ACC112 (cell line): ENCODE results near the gene DLGAP4.
"Not testable (repeated sequence)": the region's sequence is repeated elsewhere in the genome, so short reads cannot be mapped to it uniquely, and the experiment has no call there.

Experiments
- H2AFZ ChIP-seq: fragments of 200-600 bp; sonication (generic); one replicate; pipeline ENCODE4 v1.6.0; 2017; ENCODE audit warnings: antibody characterized with exemption, low read length; ENCODE audit not compliant: unreplicated experiment
- H3K27ac ChIP-seq: fragments of 200-600 bp; sonication (generic); 2 replicates; pipeline ENCODE4 v1.5.1; 2014; ENCODE audit warnings: low read depth, mild to moderate bottlenecking, antibody characterized with exemption, low read length, moderate library complexity
- H3K27me3 ChIP-seq: fragments of 200-600 bp; sonication (generic); 2 replicates; pipeline ENCODE4 v1.6.1; 2014; ENCODE audit warnings: mild to moderate bottlenecking, antibody characterized with exemption, low read length, moderate library complexity, mixed read lengths; ENCODE audit not compliant: insufficient read depth
- H3K36me3 ChIP-seq: fragments of 200-600 bp; sonication (generic); 2 replicates; pipeline ENCODE4 v1.6.1; 2016; ENCODE audit warnings: mild to moderate bottlenecking, antibody characterized with exemption, low read length, moderate library complexity, mixed read lengths; ENCODE audit not compliant: insufficient read depth
- H3K4me1 ChIP-seq: fragments of 200-600 bp; sonication (generic); one replicate; pipeline ENCODE4 v1.6.1; 2016; ENCODE audit warnings: low read length, mixed read lengths; ENCODE audit not compliant: insufficient read depth, unreplicated experiment, control insufficient read depth
- H3K4me3 ChIP-seq: fragments of 200-600 bp; sonication (generic); 2 replicates; pipeline ENCODE4 v1.5.1; 2014; ENCODE audit warnings: mild to moderate bottlenecking, low read depth, low read length
- H3K79me2 ChIP-seq: fragments of 200-600 bp; sonication (generic); one replicate; pipeline ENCODE4 v1.6.0; 2016; ENCODE audit warnings: low read length; ENCODE audit not compliant: control insufficient read depth, unreplicated experiment, insufficient read depth

The DLGAP4 gene

GRCh38 chr20:36471885-36472636 is 165.9 kb downstream of the DLGAP4 start:
- H3K4me3 ChIP-seq: peak overlapping the region; percentile 70
- peak overlapping the region; percentile 76 for H3K27ac ChIP-seq
- H3K4me1 ChIP-seq: peaks cover 59% of the 10 kb centered on the region
- H3K27me3 ChIP-seq: no peaks in the 10 kb centered on the region
- no peak overlapping the region for H2AFZ ChIP-seq
- no peaks in the 10 kb centered on the region for H3K36me3 ChIP-seq
- peaks cover 87% of the 10 kb centered on the region for H3K79me2 ChIP-seq

- Histone ChIP-seq H3K4me1 (peaks cover 53% of the 10 kb centered on the region), H3K4me3 (peak overlapping the region; percentile 70), H2AFZ (no peak overlapping the region), H3K36me3 (no peaks in the 10 kb centered on the region), H3K27me3 (no peaks in the 10 kb centered on the region), H3K79me2 (peaks cover 87% of the 10 kb centered on the region), H3K27ac (peak overlapping the region; percentile 76)
Measured at GRCh38 chr20:36472637-36473090, 166.5 kb downstream of the DLGAP4 start.

- peaks cover 49% of the 10 kb centered on the region for H3K4me1 ChIP-seq
- peak overlapping the region; percentile 76 for H3K27ac ChIP-seq
- H3K36me3 ChIP-seq: no peaks in the 10 kb centered on the region
- peaks cover 87% of the 10 kb centered on the region for H3K79me2 ChIP-seq
- H2AFZ ChIP-seq: no peak overlapping the region
- H3K4me3 ChIP-seq: peak overlapping the region; percentile 70; the same call in 1 of the 2 replicates
- no peaks in the 10 kb centered on the region for H3K27me3 ChIP-seq
Measured at GRCh38 chr20:36473164-36473563, 167.0 kb downstream of the DLGAP4 start.

GRCh38 chr20:36474563-36474962 is 168.4 kb downstream of the DLGAP4 start:
- Histone ChIP-seq H3K4me1 (peaks cover 47% of the 10 kb centered on the region), H2AFZ (no peak overlapping the region), H3K27me3 (no peaks in the 10 kb centered on the region), H3K79me2 (peaks cover 88% of the 10 kb centered on the region), H3K36me3 (no peaks in the 10 kb centered on the region; the same call in 1 of the 2 replicates), H3K4me3 (no peak overlapping the region), H3K27ac (peak overlapping the region; percentile 62)

GRCh38 chr20:36475054-36475453 is 168.9 kb downstream of the DLGAP4 start:
- H3K27me3 ChIP-seq, H2AFZ ChIP-seq, H3K4me3 ChIP-seq, H3K36me3 ChIP-seq: not testable (repeated sequence)
- peaks cover 47% of the 10 kb centered on the region for H3K4me1 ChIP-seq
- peaks cover 88% of the 10 kb centered on the region for H3K79me2 ChIP-seq
- peak overlapping the region; percentile 62 for H3K27ac ChIP-seq

- H3K79me2 ChIP-seq: peaks cover 91% of the 10 kb centered on the region
Measured at GRCh38 chr20:36477475-36477874, 171.3 kb downstream of the DLGAP4 start.

GRCh38 chr20:36478137-36478905 is 172.2 kb downstream of the DLGAP4 start:
- H3K27me3 ChIP-seq: no peaks in the 10 kb centered on the region
- H2AFZ ChIP-seq: no peak overlapping the region
- H3K4me3 ChIP-seq: no peak overlapping the region
- H3K4me1 ChIP-seq: peaks cover 42% of the 10 kb centered on the region
- H3K36me3 ChIP-seq: no peaks in the 10 kb centered on the region; the same call in 1 of the 2 replicates
- no peak overlapping the region for H3K27ac ChIP-seq
- H3K79me2 ChIP-seq: peaks cover 91% of the 10 kb centered on the region

More at GRCh38 chr20:36477475-36477874, 171.3 kb downstream of the DLGAP4 start:
- Histone ChIP-seq H3K27me3 (no peaks in the 10 kb centered on the region), H2AFZ (no peak overlapping the region), H3K27ac (no peak overlapping the region), H3K4me3 (no peak overlapping the region), H3K4me1 (peaks cover 45% of the 10 kb centered on the region), H3K36me3 (no peaks in the 10 kb centered on the region; the same call in 1 of the 2 replicates)

- Histone ChIP-seq H3K4me3 (no peak overlapping the region), H3K36me3 (no peaks in the 10 kb centered on the region; the same call in 1 of the 2 replicates), H3K4me1 (peaks cover 40% of the 10 kb centered on the region), H3K27me3 (no peaks in the 10 kb centered on the region), H2AFZ (no peak overlapping the region), H3K27ac (no peak overlapping the region), H3K79me2 (peaks cover 90% of the 10 kb centered on the region)
Measured at GRCh38 chr20:36479938-36480337, 173.8 kb downstream of the DLGAP4 start.

GRCh38 chr20:36480456-36481048 is 174.4 kb downstream of the DLGAP4 start:
- no peak overlapping the region for H3K4me3 ChIP-seq
- no peaks in the 10 kb centered on the region; the same call in 1 of the 2 replicates for H3K36me3 ChIP-seq
- no peak overlapping the region for H3K27ac ChIP-seq
- H3K4me1 ChIP-seq: peaks cover 35% of the 10 kb centered on the region
- peaks cover 96% of the 10 kb centered on the region for H3K79me2 ChIP-seq
- no peak overlapping the region for H2AFZ ChIP-seq
- H3K27me3 ChIP-seq: no peaks in the 10 kb centered on the region

GRCh38 chr20:36481380-36482043 is 175.4 kb downstream of the DLGAP4 start:
- no peak overlapping the region for H3K4me3 ChIP-seq
- H2AFZ ChIP-seq: no peak overlapping the region
- no peak overlapping the region for H3K27ac ChIP-seq
- no peaks in the 10 kb centered on the region; the same call in 1 of the 2 replicates for H3K36me3 ChIP-seq
- peaks cover 32% of the 10 kb centered on the region for H3K4me1 ChIP-seq
- H3K79me2 ChIP-seq: peaks cover 95% of the 10 kb centered on the region
- H3K27me3 ChIP-seq: no peaks in the 10 kb centered on the region
